Midbrain (tissue), 1 donor: Measurements from ENCODE around the gene AQP10.
"Not testable (repeated sequence)": the region's sequence is repeated elsewhere in the genome, so short reads cannot be mapped to it uniquely, and the experiment has no call there.

ENCODE experiments used
- DNase-seq: peaks from one replicate; lab custom pipeline; 2025; lab: John Stamatoyannopoulos, UW

Gene AQP10

DNA sequence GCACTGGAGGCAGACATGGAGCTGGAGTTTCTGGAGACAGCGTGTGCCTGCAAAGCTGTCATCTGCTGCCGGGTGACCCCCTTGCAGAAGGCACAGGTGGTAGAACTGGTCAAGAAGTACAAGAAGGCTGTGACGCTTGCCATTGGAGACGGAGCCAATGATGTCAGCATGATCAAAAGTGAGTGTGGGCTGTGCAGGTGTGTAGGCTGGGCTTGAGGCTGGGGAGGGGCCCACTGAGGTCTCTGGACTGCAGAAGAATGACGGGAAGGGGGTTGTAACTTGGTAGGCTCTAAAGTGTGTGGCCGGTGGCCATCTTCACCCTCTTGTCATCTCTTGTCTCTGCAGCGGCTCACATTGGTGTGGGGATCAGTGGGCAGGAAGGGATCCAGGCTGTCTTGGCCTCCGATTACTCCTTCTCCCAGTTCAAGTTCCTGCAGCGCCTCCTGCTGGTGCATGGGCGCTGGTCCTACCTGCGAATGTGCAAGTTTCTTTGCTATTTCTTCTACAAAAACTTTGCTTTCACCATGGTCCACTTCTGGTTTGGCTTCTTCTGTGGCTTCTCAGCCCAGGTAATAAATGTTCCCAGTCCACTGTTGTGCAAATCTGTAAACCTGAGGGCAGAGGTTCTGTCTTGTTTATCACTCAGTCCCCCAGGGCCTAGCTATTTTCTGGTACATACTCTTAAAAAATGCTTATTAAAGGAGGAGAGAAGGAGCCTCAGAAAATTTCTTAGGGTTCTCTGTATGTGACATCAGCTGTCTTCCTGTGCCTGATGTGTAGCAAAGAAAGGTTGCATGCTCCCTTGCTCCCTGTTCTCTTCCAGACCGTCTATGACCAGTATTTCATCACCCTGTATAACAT lies 24.3 kb downstream of the AQP10 start:
- no peak for DNase-seq

GRCh38 chr1:154346276-154346917 lies 25.5 kb downstream of the AQP10 start:
- DNase-seq: no peak

GRCh38 chr1:154347961-154348360 lies 27.1 kb downstream of the AQP10 start:
- no peak for DNase-seq

GRCh38 chr1:154348429-154349076 lies 27.7 kb downstream of the AQP10 start:
- no peak for DNase-seq

- DNase-seq: no peak
Measured at GRCh38 chr1:154349121-154349520, 28.2 kb downstream of the AQP10 start.

DNA sequence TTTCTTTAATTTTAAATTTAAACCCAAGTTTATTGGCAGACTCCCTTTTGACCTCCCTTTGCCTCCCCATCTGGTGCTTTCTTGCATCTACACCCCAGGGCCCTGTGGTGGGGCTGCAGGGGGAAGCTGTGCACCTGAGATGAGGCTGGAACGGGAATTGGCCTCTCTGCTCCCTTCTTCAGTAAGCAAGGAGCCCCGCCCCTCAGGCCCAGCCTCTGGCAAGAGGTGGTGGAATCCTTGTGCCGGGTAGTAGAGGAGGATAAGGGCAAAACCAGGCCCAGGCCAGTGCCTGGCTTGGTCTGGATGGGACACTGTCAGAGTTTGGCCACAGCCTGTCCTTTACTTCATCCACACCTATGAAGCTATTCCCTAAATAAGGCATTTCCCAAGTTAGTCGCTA lies 29.5 kb downstream of the AQP10 start:
- DNase-seq: no peak

DNA sequence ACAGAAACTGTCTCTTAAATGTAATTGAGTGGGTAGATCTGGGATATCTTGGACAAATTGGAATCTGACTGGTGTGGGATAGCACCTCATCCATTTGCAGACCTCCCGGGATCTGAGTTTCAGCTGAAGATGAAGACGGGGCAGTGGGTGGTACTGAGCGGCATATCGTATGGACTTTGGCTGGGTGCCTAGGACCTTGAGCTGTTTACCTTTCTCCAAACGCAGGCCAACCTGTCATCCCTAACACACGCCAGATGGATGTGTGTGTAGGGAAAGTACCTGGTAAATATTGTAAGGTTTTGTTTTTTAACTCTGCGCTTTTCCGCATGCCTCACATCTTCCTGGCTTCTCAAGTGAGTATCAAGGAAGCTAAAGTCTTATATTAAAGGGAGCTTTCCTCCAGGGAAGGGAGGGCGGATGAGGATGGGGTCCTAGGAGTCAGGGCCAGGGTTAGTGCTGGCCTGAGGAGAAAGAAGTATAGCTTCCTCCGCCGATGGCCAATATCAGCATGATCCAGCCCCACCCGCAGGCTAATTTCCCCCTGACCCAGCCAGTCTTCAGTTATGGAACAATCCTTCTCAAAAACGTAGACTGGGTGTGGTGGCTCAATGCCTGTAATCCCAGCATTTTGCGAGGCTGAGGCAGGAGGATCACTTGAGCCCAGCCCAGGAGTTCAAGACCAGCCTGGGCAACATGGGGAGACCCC lies 30.6 kb downstream of the AQP10 start:
- no peak for DNase-seq

DNA sequence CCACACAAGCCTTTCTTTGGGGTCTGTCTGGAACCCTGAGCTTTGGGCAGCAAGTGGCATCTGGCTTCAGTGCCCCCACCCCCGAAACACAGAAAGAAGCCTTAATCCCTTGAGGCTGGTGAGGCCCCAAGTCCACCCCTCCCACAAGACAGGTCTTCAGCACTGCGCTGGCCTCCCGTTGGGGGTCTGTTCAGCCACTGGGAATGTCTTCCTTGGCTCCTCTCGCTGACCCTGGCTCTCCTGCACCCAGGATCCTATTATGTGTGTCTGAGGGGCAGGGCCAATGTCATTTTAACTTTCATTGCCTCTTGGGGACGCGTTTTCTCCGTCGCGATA lies 31.3 kb downstream of the AQP10 start:
- no peak for DNase-seq

- peak; percentile 4 for DNase-seq
Measured at GRCh38 chr1:154352581-154353459, 31.9 kb downstream of the AQP10 start.

DNA sequence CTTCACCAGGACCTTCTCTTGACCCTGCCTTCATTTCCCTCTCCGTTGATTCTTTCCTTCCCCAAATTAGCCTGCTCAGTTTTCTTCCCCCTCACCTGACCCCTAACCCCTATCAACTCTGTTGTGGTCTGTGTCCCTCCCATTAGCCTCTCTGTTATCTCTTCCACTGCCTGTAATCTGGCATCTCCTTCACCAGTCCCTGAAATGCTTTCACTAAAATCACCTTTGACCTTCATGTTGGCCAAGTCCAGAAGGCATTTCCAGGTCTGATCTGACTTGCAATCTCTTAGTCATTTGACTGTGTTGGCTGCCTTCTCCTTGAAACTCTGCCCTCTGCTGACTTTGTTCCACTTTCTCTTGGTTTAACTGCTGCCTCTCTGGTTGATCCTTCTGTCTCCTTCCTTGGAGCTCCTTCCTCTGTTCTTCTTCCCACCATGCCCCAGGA lies 32.6 kb downstream of the AQP10 start:
- DNase-seq: no peak

DNA sequence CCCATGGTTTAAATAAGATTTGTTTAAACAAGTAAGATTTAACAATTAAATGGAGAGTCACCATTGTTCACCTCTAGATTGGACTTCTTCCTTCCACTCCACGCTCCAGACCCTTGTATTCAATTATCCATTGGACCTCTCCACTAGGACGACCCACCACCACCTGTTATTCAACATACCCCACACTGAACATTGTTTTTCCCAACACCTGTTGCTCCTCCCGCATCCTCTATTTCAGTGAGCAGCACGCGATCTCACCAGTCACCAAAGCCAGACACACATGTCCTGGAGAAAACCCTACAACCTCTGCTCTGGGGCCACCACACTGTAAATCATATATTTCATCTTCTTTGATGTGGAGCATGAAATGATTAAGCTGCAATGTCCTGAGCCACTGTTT lies 33.1 kb downstream of the AQP10 start:
- DNase-seq: no peak

- DNase-seq: no peak
Measured at GRCh38 chr1:154358519-154358918, 37.6 kb downstream of the AQP10 start.

DNA sequence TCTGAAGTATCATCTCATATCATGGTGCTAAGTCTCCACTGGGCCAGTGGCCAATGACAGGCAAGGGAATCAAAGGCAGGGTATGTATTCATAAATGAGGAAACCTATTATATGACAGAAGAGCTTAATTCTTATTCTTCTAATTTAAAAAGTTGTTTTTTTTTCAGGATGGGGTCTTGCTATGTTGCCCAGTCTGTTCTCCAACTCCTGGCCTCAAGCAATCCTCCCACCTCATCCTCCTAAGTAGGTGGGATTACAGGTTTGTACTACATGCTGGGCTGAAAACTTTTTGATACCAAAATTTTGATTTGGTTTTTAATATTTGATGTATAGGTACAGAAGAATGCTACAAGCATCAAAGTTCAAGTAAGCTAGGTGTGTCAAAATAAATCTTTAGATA lies 39.4 kb downstream of the AQP10 start:
- no peak for DNase-seq

DNA sequence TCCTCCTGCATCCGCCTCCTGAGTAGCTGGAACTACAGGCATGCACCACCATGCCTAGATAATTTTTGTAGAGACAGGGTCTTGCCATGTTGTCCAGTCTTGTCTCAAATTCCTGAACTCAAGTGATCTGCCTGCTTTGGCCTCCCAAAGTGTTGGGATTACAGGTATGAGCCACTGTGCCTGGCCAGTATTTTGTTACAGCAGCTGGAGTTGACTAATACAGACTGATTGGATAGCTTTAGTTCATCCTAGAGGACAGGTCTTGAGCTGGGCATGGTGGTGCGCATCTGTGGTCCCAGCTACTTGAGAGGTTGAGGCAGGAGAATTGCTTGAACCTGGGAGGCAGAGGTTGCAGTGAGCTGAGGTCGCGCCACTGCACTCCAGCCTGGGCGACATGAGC lies 40.0 kb downstream of the AQP10 start:
- not testable (repeated sequence) for DNase-seq

DNA sequence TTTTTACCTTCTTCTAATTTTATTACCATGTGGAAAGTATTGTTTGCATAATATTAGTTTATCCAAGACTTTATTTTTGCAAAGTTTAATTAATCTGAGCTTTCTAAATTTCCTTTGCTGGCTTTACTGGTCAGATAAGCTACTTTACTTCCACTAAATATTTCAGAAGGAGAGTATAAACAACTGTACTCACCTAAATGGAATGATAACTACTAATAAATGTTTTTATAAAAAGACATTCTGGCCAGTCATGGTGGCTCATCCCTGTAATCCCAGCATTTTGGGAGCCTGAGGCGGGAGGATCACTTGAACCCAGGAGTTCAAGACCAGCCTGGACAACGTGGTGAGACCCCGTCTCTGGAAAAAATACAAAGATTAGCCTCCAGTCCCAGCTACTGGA lies 40.5 kb downstream of the AQP10 start:
- DNase-seq: no peak

GRCh38 chr1:154371436-154371835 lies 50.5 kb downstream of the AQP10 start:
- no peak for DNase-seq

DNA sequence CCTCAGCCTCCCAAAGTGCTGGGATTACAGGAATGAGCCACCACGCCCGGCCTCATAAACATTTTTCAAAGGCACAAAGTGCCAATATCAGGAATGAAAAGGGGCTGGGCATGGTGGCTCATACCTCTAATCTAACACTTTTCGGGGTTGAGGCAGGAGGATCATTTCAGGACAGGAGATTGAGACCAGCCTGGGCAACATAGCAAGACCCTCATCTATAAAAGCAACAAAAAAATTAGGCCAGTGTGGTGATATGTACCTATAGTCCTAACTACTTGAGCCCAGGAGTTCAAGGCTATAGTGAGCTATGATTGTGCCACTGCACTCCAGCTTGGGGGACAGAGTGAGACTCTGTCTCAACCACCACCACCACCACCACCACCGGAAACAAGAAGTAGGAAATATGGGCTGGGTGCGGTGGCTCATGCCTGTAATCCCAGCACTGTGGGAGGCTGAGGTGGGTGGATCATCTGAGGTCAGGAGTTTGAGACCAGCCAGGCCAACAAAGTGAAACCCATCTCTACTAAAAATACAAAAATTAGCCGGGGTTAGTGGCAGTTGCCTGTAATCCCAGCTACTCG lies 53.0 kb downstream of the AQP10 start:
- DNase-seq: not testable (repeated sequence)
